ENCODE data around the gene TLE1. TPM values are rescaled to one million over a fixed set of nuclear protein-coding genes. Genes with fewer than 3 reads are reported as not detected.

The TLE1 gene
- total RNA-seq, 1 donor from 2014 or later = 17.9 TPM

DNA sequence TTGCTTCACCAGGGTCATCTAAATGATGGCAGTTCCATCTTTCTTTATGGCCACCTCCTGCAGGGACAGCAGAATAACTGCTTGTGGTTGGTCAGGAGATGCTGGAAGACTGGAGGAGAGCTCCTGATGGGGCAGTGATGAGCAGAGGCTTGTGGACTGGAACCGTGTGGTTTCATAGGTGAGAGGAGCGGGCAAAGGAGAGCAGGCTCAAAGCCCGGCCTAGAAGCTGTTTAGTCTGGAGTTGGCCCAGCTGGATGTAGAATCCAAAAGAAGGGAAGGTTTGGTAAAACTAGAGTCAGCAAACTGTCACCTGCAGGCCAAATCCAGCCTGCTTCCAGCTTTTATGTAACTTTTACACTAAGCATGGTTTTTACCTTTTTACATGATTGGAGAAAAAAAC is 32.9 kb upstream of the TLE1 start:
- Histone ChIP-seq H3K36me3 (no peaks in the 10 kb centered on the region), H3K27me3 (ENCODE audit: low read depth) (no peaks in the 10 kb centered on the region), H3K9me3 (no peaks in the 10 kb centered on the region), H3K4me1 (no peaks in the 10 kb centered on the region), H3K27ac (no peak overlapping the region), H3K4me3 (no peak overlapping the region)
- TF ChIP-seq, protein P1, sequence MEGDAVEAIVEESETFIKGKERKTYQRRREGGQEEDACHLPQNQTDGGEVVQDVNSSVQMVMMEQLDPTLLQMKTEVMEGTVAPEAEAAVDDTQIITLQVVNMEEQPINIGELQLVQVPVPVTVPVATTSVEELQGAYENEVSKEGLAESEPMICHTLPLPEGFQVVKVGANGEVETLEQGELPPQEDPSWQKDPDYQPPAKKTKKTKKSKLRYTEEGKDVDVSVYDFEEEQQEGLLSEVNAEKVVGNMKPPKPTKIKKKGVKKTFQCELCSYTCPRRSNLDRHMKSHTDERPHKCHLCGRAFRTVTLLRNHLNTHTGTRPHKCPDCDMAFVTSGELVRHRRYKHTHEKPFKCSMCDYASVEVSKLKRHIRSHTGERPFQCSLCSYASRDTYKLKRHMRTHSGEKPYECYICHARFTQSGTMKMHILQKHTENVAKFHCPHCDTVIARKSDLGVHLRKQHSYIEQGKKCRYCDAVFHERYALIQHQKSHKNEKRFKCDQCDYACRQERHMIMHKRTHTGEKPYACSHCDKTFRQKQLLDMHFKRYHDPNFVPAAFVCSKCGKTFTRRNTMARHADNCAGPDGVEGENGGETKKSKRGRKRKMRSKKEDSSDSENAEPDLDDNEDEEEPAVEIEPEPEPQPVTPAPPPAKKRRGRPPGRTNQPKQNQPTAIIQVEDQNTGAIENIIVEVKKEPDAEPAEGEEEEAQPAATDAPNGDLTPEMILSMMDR (IDR thresholded peaks at IDR 0.05) = no peak
- ATAC-seq (no peak), DNase-seq (no peak)
- intact Hi-C loops (cut with DNase I) = no loop called here

DNA sequence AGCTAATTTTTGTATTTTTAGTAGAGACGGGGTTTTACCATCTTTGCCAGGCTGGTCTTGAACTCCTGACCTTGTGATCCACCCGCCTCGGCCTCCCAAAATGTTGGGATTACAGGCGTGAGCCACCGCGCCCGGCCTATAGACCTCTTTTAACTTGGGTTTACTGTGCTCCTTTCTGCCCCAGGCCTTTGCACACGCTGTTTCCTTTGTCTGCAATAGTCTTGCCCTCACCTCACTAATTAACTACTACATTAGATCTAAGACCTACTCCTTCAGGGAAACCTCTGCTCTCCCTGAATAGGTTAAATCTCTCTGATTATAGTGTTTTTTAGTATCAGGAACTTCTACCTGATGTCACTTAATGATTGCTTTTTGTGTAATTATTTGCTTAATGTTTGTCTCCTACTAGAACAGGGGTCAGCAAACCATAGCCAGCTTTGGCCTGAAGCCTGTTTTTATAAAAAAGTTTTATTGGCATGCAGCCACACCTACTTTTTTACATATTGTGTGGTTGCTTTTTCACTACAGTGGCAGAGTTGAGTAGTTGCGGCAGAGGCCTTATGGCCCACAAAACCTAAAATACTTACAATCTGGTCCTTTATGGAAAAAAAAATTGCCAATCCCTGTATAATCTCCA is 31.2 kb upstream of the TLE1 start:
- intact Hi-C loops (cut with DNase I) = no loop called here
- Histone ChIP-seq H3K9me3 (no peaks in the 10 kb centered on the region), H3K4me1 (no peaks in the 10 kb centered on the region), H3K27me3 (ENCODE audit: low read depth) (no peaks in the 10 kb centered on the region), H3K4me3 (no peak overlapping the region), H3K36me3 (no peaks in the 10 kb centered on the region), H3K27ac (no peak overlapping the region)
- TF ChIP-seq, protein P1 (IDR thresholded peaks at IDR 0.05) = no peak
- ATAC-seq = no peak
- no peak for DNase-seq

DNA sequence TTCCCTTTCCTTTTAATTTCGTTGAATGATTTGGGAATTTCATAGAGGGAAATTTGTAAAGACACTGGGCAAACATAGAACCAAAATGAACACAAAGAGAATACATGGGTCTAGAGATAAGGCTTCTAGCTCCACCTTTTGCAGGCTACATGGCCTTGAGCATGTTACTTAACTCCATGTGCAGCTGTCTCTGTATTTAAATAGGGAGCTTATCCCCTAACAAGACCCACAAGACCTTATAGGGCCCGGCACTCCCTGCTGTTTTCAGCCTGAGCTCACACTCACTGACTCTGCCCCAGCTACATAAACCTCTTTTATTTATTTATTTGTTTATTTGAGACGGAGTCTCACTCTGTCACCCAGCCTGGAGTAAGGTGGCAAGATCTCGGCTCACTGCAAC is 30.6 kb upstream of the TLE1 start:
- ATAC-seq (no peak), DNase-seq (no peak)
- H3K36me3 ChIP-seq = no peaks in the 10 kb centered on the region
- no peak overlapping the region for H3K4me3 ChIP-seq
- intact Hi-C loops (cut with DNase I) = no loop called here
- H3K27ac ChIP-seq = no peak overlapping the region
- TF ChIP-seq, protein P1 (IDR thresholded peaks at IDR 0.05) = no peak
- H3K27me3 ChIP-seq (ENCODE audit: low read depth) = no peaks in the 10 kb centered on the region
- H3K9me3 ChIP-seq = no peaks in the 10 kb centered on the region
- no peaks in the 10 kb centered on the region for H3K4me1 ChIP-seq

DNA sequence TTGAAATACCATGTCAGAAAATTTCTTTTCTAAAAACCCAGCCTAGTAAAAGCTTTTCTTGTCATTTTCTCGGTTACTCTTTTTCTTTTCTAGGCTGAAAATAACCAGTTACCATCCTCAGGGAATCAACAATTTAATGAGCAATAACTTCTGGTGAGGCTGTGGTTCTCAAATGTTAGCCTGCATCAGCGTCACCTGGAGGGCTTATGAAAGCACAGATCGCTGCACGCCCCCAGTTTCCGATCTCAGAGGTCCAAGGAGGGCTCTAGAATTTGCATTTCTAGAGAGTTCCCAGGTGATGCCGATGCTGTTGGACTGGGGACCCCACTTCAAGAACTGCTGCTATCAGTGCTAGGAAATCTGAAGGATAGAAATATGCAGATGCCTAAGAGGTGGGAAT is 28.9 kb upstream of the TLE1 start:
- no peak overlapping the region for H3K4me3 ChIP-seq
- TF ChIP-seq, protein P1 (IDR thresholded peaks at IDR 0.05) = no peak
- no peaks in the 10 kb centered on the region for H3K4me1 ChIP-seq
- H3K9me3 ChIP-seq = no peaks in the 10 kb centered on the region
- intact Hi-C loops (cut with DNase I) = no loop called here
- no peaks in the 10 kb centered on the region for H3K36me3 ChIP-seq
- ATAC-seq (no peak), DNase-seq (no peak)
- no peak overlapping the region for H3K27ac ChIP-seq
- no peaks in the 10 kb centered on the region for H3K27me3 ChIP-seq (ENCODE audit: low read depth)

DNA sequence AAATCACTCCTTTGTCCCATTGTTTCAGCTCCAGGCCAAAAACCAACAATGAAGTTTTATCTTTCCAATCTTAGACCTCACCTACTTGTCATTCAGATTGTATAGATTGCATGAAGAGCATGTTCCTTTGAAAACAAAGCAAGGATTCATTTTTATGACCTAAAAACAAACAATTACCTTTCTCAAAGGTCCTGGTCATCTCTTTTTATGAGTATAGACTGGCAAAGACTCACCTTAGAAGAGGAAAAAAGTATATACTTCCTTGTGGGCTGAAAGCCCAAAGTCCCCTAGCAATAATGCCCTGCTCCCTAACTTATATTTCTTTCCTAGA is 28.4 kb upstream of the TLE1 start:
- H3K36me3 ChIP-seq = no peaks in the 10 kb centered on the region
- TF ChIP-seq, protein P1 (IDR thresholded peaks at IDR 0.05) = no peak
- no peaks in the 10 kb centered on the region for H3K27me3 ChIP-seq (ENCODE audit: low read depth)
- DNase-seq (no peak), ATAC-seq (no peak)
- no peaks in the 10 kb centered on the region for H3K4me1 ChIP-seq
- no peaks in the 10 kb centered on the region for H3K9me3 ChIP-seq
- H3K27ac ChIP-seq = no peak overlapping the region
- H3K4me3 ChIP-seq = no peak overlapping the region
- intact Hi-C loops (cut with DNase I) = no loop called here
